Fibroblast of gingiva (primary cell): ENCODE data around the gene USP5.
A peak's percentile ranks its signal among the peaks of the same experiment; 100 is the strongest.
"Not testable (repeated sequence)": the region's sequence is repeated elsewhere in the genome, so short reads cannot be mapped to it uniquely, and the experiment has no call there.

Experiments
- DNase-seq: peaks from one replicate; pipeline ENCODE4 v3.0.0-alpha.2; 2011; ENCODE audit warnings: low read depth

The USP5 gene

GRCh38 chr12:6888794-6889193 lies 36.8 kb downstream of the USP5 start:
- DNase-seq, result not testable (repeated sequence)

GRCh38 chr12:6889775-6890573 lies 38.0 kb downstream of the USP5 start:
- not testable (repeated sequence) for DNase-seq

- peak; percentile 96 for DNase-seq
Observed at GRCh38 chr12:6890789-6891645, 39.1 kb downstream of the USP5 start.

- DNase-seq, result no peak
Observed at GRCh38 chr12:6891646-6892001, 39.7 kb downstream of the USP5 start.

- not testable (repeated sequence) for DNase-seq
Observed at GRCh38 chr12:6892683-6893082, 40.7 kb downstream of the USP5 start.

- no peak for DNase-seq
Observed at GRCh38 chr12:6894321-6894720, 42.4 kb downstream of the USP5 start.

- DNase-seq, result no peak
Observed at GRCh38 chr12:6896846-6897435, 45.0 kb downstream of the USP5 start.

GRCh38 chr12:6899427-6899826 lies 47.5 kb downstream of the USP5 start:
- DNase-seq, result no peak

- DNase-seq, result peak; percentile 38
Observed at GRCh38 chr12:6899837-6900519, 48.0 kb downstream of the USP5 start.

- no peak for DNase-seq
Observed at GRCh38 chr12:6902448-6902847, 50.5 kb downstream of the USP5 start.

- no peak for DNase-seq
Observed at GRCh38 chr12:6903722-6904121, 51.8 kb downstream of the USP5 start.

GRCh38 chr12:6904280-6905276 lies 52.6 kb downstream of the USP5 start, which contains the start of gene LRRC23:
Gene LRRC23 (plus strand): TSS chr12:6904822. CDS start chr12:6905634, 812 bp downstream.
- DNase-seq, result peak; percentile 91

GRCh38 chr12:6905414-6906040 lies 53.6 kb downstream of the USP5 start:
- DNase-seq, result no peak

- not testable (repeated sequence) for DNase-seq
Observed at GRCh38 chr12:6908141-6908540, 56.2 kb downstream of the USP5 start.

- DNase-seq, result no peak
Observed at GRCh38 chr12:6909421-6910145, 57.6 kb downstream of the USP5 start.

GRCh38 chr12:6912164-6912935 lies 60.4 kb downstream of the USP5 start:
- DNase-seq, result no peak

GRCh38 chr12:6914246-6914946 lies 62.4 kb downstream of the USP5 start, which contains the start of gene ENO2:
Gene ENO2 (plus strand): TSS chr12:6914580. CDS start chr12:6915833, 1,253 bp downstream.
- DNase-seq, result peak; percentile 57
